Renal pelvis (tissue), 4 donors: ENCODE measurements around the gene EIF4E3. TPM values are rescaled to one million over a fixed set of nuclear protein-coding genes. Genes with fewer than 3 reads are reported as not detected.

Experiments used
- DNase-seq: peaks from one replicate; pipeline ENCODE4 v3.0.0-alpha.2; 2013
- polyA plus RNA-seq, 3 donors: library from polyadenylated mRNA; unstranded; fragments of 120-200 nt; gene quantifications; one replicate each; pipeline ENCODE4 v1.2.1, GENCODE V29; 2013; ENCODE audit not compliant: insufficient read length in 3 of 3

Gene EIF4E3
- polyA plus RNA-seq, 3 donors = 10.2 to 13.7 (median 11.5) TPM

- no peak for DNase-seq
Observed at GRCh38 chr3:71655061-71655460, 70.1 kb downstream of the EIF4E3 start.

DNA sequence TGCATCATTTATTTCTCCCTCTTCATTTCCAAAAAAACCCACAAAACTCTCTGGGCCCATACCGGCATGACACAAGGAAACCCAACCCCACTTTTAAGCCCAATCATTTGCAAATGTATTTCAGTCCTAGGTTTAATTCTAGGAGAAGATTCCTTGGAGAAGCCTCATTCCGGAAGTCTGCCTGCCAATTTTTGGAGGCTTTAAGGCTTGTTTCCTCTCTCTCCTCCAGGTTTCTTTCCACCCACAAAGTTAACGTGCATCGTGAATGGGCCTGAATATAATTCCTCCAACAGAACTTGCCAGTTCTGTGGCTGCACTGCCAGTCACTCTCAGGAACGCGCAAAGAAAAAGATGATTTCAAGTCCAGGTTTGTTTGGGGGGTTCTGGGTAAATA lies 71.8 kb downstream of the EIF4E3 start:
- DNase-seq = no peak

- DNase-seq = no peak
Observed at GRCh38 chr3:71652781-71653413, 72.3 kb downstream of the EIF4E3 start.

- no peak for DNase-seq
Observed at GRCh38 chr3:71651625-71652024, 73.6 kb downstream of the EIF4E3 start.

GRCh38 chr3:71650372-71650771 lies 74.8 kb downstream of the EIF4E3 start:
- no peak for DNase-seq

GRCh38 chr3:71649757-71650156 lies 75.4 kb downstream of the EIF4E3 start:
- no peak for DNase-seq

DNA sequence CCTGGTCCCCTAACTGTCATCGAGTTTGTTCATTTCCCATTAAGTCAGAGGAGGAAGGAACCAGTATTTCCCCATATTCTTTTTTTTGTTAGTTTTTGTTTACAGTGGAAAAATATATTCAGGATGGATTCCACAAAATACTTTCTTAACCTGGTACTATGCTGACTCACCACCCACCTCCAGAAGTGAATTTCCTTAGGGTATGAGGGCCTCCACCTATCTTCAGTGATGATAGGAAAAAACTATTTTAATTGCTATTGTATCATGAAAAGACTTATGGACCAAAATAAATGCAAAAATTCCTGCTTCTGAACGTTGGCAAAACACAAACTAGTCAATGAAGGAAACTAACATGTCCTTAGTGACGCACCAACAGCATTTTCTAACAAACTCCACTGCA lies 77.5 kb downstream of the EIF4E3 start:
- no peak for DNase-seq

GRCh38 chr3:71646971-71647370 lies 78.2 kb downstream of the EIF4E3 start:
- DNase-seq = no peak

GRCh38 chr3:71645140-71645539 lies 80.1 kb downstream of the EIF4E3 start:
- DNase-seq = no peak

GRCh38 chr3:71641674-71642073 lies 83.5 kb downstream of the EIF4E3 start:
- no peak for DNase-seq

DNA sequence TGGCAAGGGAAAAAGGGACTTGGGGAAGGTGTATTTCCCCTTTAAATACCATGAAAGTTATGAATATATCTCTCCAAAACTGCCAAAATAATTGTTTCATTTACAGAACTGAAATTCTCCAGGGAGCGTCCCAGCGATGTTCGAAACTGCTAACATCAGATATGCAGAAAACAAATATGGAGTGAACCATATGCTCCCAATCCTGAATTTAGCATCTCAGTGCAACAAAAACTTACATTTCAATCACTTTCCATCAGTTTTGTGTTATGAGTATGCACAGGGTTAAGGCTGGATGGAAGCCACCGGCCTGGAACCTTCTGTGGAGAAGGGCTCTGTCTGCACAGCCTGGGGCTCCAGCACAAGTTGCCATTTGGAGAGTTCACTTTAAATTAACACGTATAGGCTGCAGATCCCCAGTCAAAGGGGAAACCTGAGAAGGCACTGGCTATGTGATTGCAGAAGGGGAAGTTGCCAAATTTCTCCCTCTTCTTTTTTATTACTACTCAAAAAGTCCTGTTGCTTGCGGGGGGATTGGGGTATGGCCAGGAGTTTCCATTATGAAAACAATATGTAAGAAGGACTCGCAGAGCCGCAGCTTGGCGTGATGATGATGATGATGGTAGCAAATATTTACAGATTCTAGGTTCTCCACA lies 84.7 kb downstream of the EIF4E3 start:
- no peak for DNase-seq

DNA sequence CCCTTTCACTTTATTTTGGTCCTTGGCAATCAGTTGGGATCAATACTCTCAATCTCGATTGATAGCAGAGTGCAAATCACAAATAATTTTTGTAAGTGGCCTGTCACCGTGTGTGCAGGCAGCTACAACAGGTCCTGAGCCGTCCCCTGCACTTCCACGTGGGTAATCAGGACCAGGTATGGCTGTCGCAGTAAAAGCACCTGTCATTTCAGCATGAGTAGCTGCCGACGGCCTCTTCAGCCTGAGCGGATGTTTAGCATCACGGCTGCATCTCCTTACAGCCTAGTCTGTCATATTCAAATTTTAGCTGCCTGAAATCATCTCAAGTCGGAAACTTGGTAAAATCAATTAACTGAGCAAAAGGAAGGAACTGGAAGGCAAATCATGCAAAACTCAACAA lies 88.7 kb downstream of the EIF4E3 start:
- DNase-seq = no peak

- no peak for DNase-seq
Observed at GRCh38 chr3:71636001-71636400, 89.2 kb downstream of the EIF4E3 start.

DNA sequence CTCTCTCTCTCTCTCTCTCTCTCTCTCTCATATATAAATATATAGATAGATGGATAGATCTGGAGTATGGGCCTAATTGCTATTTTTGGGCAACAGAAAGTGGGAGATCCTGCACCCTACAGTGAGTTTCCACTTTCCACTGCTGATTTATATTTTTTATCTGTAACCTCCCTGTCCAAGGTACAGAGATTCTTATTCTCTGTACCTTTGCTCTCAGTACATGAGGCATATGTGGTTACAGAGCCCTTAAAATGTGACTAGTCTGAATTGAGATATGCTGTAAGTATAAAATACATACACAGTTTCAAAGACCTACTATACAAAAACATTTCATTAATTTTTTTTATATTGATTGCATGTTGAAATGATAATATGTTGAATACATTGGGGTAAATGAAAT lies 90.5 kb downstream of the EIF4E3 start:
- no peak for DNase-seq

DNA sequence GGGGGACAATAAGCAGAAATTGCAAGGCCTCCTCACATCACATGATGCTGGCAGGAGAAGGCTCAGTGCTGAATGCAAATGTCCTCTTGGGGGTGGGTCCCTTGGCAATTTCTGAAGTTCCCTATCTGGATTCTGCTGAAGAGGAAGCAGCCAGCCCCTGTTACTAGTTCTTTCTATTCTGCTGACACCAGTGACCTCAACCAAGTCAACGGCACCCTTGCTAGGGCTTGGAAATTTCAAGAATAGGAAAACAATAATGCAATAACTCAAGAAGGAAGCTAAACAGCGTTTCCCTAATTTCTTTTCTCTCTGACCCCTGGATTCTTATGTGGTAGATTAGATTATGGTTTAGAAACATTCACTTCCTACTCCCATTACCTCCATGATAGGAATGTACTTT lies 95.5 kb downstream of the EIF4E3 start:
- DNase-seq = no peak

DNA sequence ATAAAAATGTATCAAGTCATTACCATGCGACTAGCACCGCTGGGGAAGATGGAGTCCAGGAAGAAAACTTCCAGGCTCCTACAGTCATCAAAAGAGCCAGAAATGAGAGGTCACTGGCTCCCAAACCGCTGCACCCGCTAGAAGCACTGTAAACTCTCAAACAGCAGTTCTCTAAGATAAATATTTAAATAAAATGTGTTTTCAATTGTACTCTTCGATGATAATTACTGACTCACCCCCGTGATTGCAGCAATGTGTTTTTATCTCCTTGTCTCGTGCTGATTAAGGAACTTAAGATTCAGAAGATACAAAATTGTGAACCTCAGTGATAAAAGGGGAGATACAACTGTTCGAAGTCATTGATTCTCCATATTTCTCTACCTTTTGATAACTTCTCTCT lies 95.9 kb downstream of the EIF4E3 start:
- DNase-seq = no peak

GRCh38 chr3:71628522-71628921 lies 96.7 kb downstream of the EIF4E3 start:
- no peak for DNase-seq

DNA sequence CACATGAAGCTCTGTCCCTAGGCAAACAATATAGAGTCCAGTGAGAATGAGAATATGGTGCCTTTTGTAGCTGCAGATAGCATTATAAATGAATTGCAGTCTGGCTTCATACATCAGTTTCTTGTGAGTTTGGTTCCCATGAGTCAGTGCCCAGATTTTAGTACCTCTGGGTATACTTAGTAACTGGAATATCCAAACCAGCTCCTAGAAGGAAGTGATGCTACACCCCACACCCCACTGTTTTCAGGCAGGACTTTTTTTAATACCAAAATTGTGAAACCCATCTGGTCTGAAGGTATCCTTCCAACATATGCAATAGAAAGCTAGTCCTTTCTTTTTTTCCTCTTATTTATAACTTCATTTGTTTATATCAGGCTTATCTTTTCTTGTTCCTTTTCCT lies 99.5 kb downstream of the EIF4E3 start:
- DNase-seq = no peak

Other genes with a start within 250 kb of the EIF4E3 start
- 10 to 100 TPM; 33.6 to 43.2 (median 40.6) TPM for gene FOXP1, start 141.7 kb downstream of the EIF4E3 start, polyA plus RNA-seq
- gene GPR27, start 28.5 kb upstream of the EIF4E3 start, polyA plus RNA-seq = 10 to 100 TPM in 1 of 3 donors, 1 to 10 TPM in 2; 8.2 to 10.2 (median 9.3) TPM
- under 1 TPM in 1 of 3 donors, not detected in 2; 0.10 TPM for gene PROK2, start 59.7 kb upstream of the EIF4E3 start, polyA plus RNA-seq